Measurements from ENCODE around the gene EPX.

The EPX gene

GRCh38 chr17:58191241-58191896, 1.2 kb upstream of the EPX start (continued):
- TF ChIP-seq ZNF645 (tag by site-specific recombination; IDR thresholded peaks at IDR 0.05): no peak
- TF ChIP-seq, protein P1, sequence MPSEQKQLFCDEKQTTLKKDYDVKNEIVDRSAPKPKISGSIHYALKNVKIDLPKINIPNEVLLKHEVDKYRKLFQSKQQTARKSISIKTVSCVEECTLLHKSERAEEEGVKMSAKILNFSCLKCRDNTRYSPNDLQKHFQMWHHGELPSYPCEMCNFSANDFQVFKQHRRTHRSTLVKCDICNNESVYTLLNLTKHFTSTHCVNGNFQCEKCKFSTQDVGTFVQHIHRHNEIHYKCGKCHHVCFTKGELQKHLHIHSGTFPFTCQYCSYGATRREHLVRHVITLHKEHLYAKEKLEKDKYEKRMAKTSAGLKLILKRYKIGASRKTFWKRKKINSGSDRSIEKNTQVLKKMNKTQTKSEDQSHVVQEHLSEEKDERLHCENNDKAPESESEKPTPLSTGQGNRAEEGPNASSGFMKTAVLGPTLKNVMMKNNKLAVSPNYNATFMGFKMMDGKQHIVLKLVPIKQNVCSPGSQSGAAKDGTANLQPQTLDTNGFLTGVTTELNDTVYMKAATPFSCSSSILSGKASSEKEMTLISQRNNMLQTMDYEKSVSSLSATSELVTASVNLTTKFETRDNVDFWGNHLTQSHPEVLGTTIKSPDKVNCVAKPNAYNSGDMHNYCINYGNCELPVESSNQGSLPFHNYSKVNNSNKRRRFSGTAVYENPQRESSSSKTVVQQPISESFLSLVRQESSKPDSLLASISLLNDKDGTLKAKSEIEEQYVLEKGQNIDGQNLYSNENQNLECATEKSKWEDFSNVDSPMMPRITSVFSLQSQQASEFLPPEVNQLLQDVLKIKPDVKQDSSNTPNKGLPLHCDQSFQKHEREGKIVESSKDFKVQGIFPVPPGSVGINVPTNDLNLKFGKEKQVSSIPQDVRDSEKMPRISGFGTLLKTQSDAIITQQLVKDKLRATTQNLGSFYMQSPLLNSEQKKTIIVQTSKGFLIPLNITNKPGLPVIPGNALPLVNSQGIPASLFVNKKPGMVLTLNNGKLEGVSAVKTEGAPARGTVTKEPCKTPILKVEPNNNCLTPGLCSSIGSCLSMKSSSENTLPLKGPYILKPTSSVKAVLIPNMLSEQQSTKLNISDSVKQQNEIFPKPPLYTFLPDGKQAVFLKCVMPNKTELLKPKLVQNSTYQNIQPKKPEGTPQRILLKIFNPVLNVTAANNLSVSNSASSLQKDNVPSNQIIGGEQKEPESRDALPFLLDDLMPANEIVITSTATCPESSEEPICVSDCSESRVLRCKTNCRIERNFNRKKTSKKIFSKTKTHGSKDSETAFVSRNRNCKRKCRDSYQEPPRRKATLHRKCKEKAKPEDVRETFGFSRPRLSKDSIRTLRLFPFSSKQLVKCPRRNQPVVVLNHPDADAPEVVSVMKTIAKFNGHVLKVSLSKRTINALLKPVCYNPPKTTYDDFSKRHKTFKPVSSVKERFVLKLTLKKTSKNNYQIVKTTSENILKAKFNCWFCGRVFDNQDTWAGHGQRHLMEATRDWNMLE (tag by site-specific recombination; conservative IDR thresholded peaks at IDR 0.05; ENCODE audit: low read depth): no peak
- 0 out of 2 replicates have a peak, but pooled peaks have one; percentile 46 for TF ChIP-seq ZBTB17 (tag by site-specific recombination; IDR thresholded peaks at IDR 0.05)
- TF ChIP-seq ZNF174 (tag by site-specific recombination; IDR thresholded peaks at IDR 0.05): no peak
- peak; percentile 57; the same call in 1 of the 2 replicates for TF ChIP-seq ZFHX2 (tag by site-specific recombination; conservative IDR thresholded peaks at IDR 0.05)
- TF ChIP-seq, protein P2, sequence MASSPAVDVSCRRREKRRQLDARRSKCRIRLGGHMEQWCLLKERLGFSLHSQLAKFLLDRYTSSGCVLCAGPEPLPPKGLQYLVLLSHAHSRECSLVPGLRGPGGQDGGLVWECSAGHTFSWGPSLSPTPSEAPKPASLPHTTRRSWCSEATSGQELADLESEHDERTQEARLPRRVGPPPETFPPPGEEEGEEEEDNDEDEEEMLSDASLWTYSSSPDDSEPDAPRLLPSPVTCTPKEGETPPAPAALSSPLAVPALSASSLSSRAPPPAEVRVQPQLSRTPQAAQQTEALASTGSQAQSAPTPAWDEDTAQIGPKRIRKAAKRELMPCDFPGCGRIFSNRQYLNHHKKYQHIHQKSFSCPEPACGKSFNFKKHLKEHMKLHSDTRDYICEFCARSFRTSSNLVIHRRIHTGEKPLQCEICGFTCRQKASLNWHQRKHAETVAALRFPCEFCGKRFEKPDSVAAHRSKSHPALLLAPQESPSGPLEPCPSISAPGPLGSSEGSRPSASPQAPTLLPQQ (tag by site-specific recombination; IDR thresholded peaks at IDR 0.05): peak; percentile 78
- TF ChIP-seq, protein P3, sequence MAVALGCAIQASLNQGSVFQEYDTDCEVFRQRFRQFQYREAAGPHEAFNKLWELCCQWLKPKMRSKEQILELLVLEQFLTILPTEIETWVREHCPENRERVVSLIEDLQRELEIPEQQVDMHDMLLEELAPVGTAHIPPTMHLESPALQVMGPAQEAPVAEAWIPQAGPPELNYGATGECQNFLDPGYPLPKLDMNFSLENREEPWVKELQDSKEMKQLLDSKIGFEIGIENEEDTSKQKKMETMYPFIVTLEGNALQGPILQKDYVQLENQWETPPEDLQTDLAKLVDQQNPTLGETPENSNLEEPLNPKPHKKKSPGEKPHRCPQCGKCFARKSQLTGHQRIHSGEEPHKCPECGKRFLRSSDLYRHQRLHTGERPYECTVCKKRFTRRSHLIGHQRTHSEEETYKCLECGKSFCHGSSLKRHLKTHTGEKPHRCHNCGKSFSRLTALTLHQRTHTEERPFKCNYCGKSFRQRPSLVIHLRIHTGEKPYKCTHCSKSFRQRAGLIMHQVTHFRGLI (tag by site-specific recombination; IDR thresholded peaks at IDR 0.05): peak; percentile 88
- TF ChIP-seq EGR2 (tag by site-specific recombination; IDR thresholded peaks at IDR 0.05; ENCODE audit: low read depth): peak; percentile 26; the same call in 1 of the 2 replicates
- no peak for TF ChIP-seq ZNF544 (tag by site-specific recombination; IDR thresholded peaks at IDR 0.05)
- TF ChIP-seq RBAK (tag by site-specific recombination; IDR thresholded peaks at IDR 0.05): no peak
- TF ChIP-seq ZNF157 (tag by site-specific recombination; IDR thresholded peaks at IDR 0.05): no peak
- no peak for TF ChIP-seq BCL11B (tag by site-specific recombination; IDR thresholded peaks at IDR 0.05; ENCODE audit: low read depth)
- TF ChIP-seq, protein P4, sequence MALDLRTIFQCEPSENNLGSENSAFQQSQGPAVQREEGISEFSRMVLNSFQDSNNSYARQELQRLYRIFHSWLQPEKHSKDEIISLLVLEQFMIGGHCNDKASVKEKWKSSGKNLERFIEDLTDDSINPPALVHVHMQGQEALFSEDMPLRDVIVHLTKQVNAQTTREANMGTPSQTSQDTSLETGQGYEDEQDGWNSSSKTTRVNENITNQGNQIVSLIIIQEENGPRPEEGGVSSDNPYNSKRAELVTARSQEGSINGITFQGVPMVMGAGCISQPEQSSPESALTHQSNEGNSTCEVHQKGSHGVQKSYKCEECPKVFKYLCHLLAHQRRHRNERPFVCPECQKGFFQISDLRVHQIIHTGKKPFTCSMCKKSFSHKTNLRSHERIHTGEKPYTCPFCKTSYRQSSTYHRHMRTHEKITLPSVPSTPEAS (tag by site-specific recombination; IDR thresholded peaks at IDR 0.05): no peak
- TF ChIP-seq, protein P5, sequence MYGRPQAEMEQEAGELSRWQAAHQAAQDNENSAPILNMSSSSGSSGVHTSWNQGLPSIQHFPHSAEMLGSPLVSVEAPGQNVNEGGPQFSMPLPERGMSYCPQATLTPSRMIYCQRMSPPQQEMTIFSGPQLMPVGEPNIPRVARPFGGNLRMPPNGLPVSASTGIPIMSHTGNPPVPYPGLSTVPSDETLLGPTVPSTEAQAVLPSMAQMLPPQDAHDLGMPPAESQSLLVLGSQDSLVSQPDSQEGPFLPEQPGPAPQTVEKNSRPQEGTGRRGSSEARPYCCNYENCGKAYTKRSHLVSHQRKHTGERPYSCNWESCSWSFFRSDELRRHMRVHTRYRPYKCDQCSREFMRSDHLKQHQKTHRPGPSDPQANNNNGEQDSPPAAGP (tag by site-specific recombination; IDR thresholded peaks at IDR 0.05): peak; percentile 63; the same call in 1 of the 2 replicates
- TF ChIP-seq, protein P6, sequence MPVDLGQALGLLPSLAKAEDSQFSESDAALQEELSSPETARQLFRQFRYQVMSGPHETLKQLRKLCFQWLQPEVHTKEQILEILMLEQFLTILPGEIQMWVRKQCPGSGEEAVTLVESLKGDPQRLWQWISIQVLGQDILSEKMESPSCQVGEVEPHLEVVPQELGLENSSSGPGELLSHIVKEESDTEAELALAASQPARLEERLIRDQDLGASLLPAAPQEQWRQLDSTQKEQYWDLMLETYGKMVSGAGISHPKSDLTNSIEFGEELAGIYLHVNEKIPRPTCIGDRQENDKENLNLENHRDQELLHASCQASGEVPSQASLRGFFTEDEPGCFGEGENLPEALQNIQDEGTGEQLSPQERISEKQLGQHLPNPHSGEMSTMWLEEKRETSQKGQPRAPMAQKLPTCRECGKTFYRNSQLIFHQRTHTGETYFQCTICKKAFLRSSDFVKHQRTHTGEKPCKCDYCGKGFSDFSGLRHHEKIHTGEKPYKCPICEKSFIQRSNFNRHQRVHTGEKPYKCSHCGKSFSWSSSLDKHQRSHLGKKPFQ (tag by site-specific recombination; IDR thresholded peaks at IDR 0.05): no peak
- TF ChIP-seq, protein P7, sequence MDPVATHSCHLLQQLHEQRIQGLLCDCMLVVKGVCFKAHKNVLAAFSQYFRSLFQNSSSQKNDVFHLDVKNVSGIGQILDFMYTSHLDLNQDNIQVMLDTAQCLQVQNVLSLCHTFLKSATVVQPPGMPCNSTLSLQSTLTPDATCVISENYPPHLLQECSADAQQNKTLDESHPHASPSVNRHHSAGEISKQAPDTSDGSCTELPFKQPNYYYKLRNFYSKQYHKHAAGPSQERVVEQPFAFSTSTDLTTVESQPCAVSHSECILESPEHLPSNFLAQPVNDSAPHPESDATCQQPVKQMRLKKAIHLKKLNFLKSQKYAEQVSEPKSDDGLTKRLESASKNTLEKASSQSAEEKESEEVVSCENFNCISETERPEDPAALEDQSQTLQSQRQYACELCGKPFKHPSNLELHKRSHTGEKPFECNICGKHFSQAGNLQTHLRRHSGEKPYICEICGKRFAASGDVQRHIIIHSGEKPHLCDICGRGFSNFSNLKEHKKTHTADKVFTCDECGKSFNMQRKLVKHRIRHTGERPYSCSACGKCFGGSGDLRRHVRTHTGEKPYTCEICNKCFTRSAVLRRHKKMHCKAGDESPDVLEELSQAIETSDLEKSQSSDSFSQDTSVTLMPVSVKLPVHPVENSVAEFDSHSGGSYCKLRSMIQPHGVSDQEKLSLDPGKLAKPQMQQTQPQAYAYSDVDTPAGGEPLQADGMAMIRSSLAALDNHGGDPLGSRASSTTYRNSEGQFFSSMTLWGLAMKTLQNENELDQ (tag by site-specific recombination; IDR thresholded peaks at IDR 0.05; ENCODE audit: low read depth): no peak
- TF ChIP-seq SP3 (tag by site-specific recombination; IDR thresholded peaks at IDR 0.05): peak; percentile 37
- peak; percentile 34; the same call in 1 of the 2 replicates for TF ChIP-seq ZBTB20 (tag by site-specific recombination; IDR thresholded peaks at IDR 0.05)
